ENCODE data around the gene FHIP1A. TPM values are rescaled to one million over a fixed set of nuclear protein-coding genes. Genes with fewer than 3 reads are reported as not detected.

Gene FHIP1A
- total and polyA plus RNA-seq, 4 donors = 0.29 to 5.3 (median 1.7) TPM

- Histone ChIP-seq H3K36me3 (ENCODE audit: control insufficient read depth, insufficient read depth, low read length) (no peaks in the 10 kb centered on the region), H3K4me3 (ENCODE audit: low read depth, low read length) (no peak overlapping the region), H3K4me1 (ENCODE audit: control insufficient read depth, insufficient read depth, low read length) (no peaks in the 10 kb centered on the region), H3K27ac (ENCODE audit: low read depth, low read length) (no peak overlapping the region), H3K27me3 (ENCODE audit: control insufficient read depth, insufficient read depth, low read length) (no peaks in the 10 kb centered on the region), H3K9me3 (ENCODE audit: control insufficient read depth, insufficient read depth, low read length) (no peaks in the 10 kb centered on the region)
- 40% methylated on average over 2 of the region's 5 CpGs for WGBS (ENCODE audit: insufficient coverage)
- no peak for DNase-seq (ENCODE audit: low read depth in 4 of 6, low spot score in 6 of 6)
These were observed 34.3 kb downstream of the FHIP1A start for GRCh38 chr4:151443247-151443646.

GRCh38 chr4:151443752-151444151 lies 34.8 kb downstream of the FHIP1A start:
- no CpG with 5 or more reads among the region's 6 CpGs for WGBS (ENCODE audit: insufficient coverage)
- H3K27ac ChIP-seq (ENCODE audit: low read depth, low read length) = no peak overlapping the region
- H3K36me3 ChIP-seq (ENCODE audit: control insufficient read depth, insufficient read depth, low read length) = no peaks in the 10 kb centered on the region
- H3K4me1 ChIP-seq (ENCODE audit: control insufficient read depth, insufficient read depth, low read length) = no peaks in the 10 kb centered on the region
- peak in 1 of 6 donors; percentile 26 for DNase-seq (ENCODE audit: low read depth in 4 of 6, low spot score in 6 of 6)
- H3K9me3 ChIP-seq (ENCODE audit: control insufficient read depth, insufficient read depth, low read length) = no peaks in the 10 kb centered on the region
- no peaks in the 10 kb centered on the region for H3K27me3 ChIP-seq (ENCODE audit: control insufficient read depth, insufficient read depth, low read length)
- no peak overlapping the region for H3K4me3 ChIP-seq (ENCODE audit: low read depth, low read length)

- WGBS (ENCODE audit: insufficient coverage) = no CpG with 5 or more reads among the region's 2 CpGs
- no peaks in the 10 kb centered on the region for H3K36me3 ChIP-seq (ENCODE audit: control insufficient read depth, insufficient read depth, low read length)
- H3K4me1 ChIP-seq (ENCODE audit: control insufficient read depth, insufficient read depth, low read length) = no peaks in the 10 kb centered on the region
- no peaks in the 10 kb centered on the region for H3K9me3 ChIP-seq (ENCODE audit: control insufficient read depth, insufficient read depth, low read length)
- no peaks in the 10 kb centered on the region for H3K27me3 ChIP-seq (ENCODE audit: control insufficient read depth, insufficient read depth, low read length)
- no peak overlapping the region for H3K27ac ChIP-seq (ENCODE audit: low read depth, low read length)
- no peak for DNase-seq (ENCODE audit: low read depth in 4 of 6, low spot score in 6 of 6)
- no peak overlapping the region for H3K4me3 ChIP-seq (ENCODE audit: low read depth, low read length)
These were observed 37.2 kb downstream of the FHIP1A start for GRCh38 chr4:151446208-151446607.

GRCh38 chr4:151454513-151454912 lies 45.5 kb downstream of the FHIP1A start:
- Histone ChIP-seq H3K4me1 (ENCODE audit: control insufficient read depth, insufficient read depth, low read length) (no peaks in the 10 kb centered on the region), H3K27ac (ENCODE audit: low read depth, low read length) (no peak overlapping the region), H3K4me3 (ENCODE audit: low read depth, low read length) (no peak overlapping the region), H3K36me3 (ENCODE audit: control insufficient read depth, insufficient read depth, low read length) (no peaks in the 10 kb centered on the region), H3K9me3 (ENCODE audit: control insufficient read depth, insufficient read depth, low read length) (no peaks in the 10 kb centered on the region), H3K27me3 (ENCODE audit: control insufficient read depth, insufficient read depth, low read length) (no peaks in the 10 kb centered on the region)
- no peak for DNase-seq (ENCODE audit: low read depth in 4 of 6, low spot score in 6 of 6)
- 96% methylated on average over 3 of the region's 5 CpGs for WGBS (ENCODE audit: insufficient coverage)

GRCh38 chr4:151455212-151455611 lies 46.2 kb downstream of the FHIP1A start:
- Histone ChIP-seq H3K27ac (ENCODE audit: low read depth, low read length) (no peak overlapping the region), H3K9me3 (ENCODE audit: control insufficient read depth, insufficient read depth, low read length) (no peaks in the 10 kb centered on the region), H3K27me3 (ENCODE audit: control insufficient read depth, insufficient read depth, low read length) (no peaks in the 10 kb centered on the region), H3K4me3 (ENCODE audit: low read depth, low read length) (no peak overlapping the region), H3K36me3 (ENCODE audit: control insufficient read depth, insufficient read depth, low read length) (no peaks in the 10 kb centered on the region), H3K4me1 (ENCODE audit: control insufficient read depth, insufficient read depth, low read length) (no peaks in the 10 kb centered on the region)
- 43% methylated on average over 1 of the region's 1 CpG for WGBS (ENCODE audit: insufficient coverage)
- DNase-seq (ENCODE audit: low read depth in 4 of 6, low spot score in 6 of 6) = no peak

GRCh38 chr4:151458148-151458547 lies 49.2 kb downstream of the FHIP1A start:
- WGBS (ENCODE audit: insufficient coverage) = 100% methylated on average over 1 of the region's 1 CpG
- H3K4me3 ChIP-seq (ENCODE audit: low read depth, low read length) = no peak overlapping the region
- no peaks in the 10 kb centered on the region for H3K27me3 ChIP-seq (ENCODE audit: control insufficient read depth, insufficient read depth, low read length)
- no peak overlapping the region for H3K27ac ChIP-seq (ENCODE audit: low read depth, low read length)
- no peaks in the 10 kb centered on the region for H3K36me3 ChIP-seq (ENCODE audit: control insufficient read depth, insufficient read depth, low read length)
- H3K4me1 ChIP-seq (ENCODE audit: control insufficient read depth, insufficient read depth, low read length) = no peaks in the 10 kb centered on the region
- H3K9me3 ChIP-seq (ENCODE audit: control insufficient read depth, insufficient read depth, low read length) = no peaks in the 10 kb centered on the region
- DNase-seq (ENCODE audit: low read depth in 4 of 6, low spot score in 6 of 6) = no peak

Other genes with a start within 250 kb of the FHIP1A start
- not detected for gene PRSS48, start 132.0 kb upstream of the FHIP1A start, total RNA-seq
- gene PRSS48, start 132.0 kb upstream of the FHIP1A start, polyA plus RNA-seq (ENCODE audit: insufficient read length in 2 of 2) = under 1 TPM in 1 of 2 donors, not detected in 1; 0.21 TPM
- 10 to 100 TPM; 40.6 to 62.1 TPM for gene SH3D19, start 83.6 kb upstream of the FHIP1A start, total RNA-seq
- 10 to 100 TPM; 40.3 to 41.3 TPM for gene SH3D19, start 83.6 kb upstream of the FHIP1A start, polyA plus RNA-seq (ENCODE audit: insufficient read length in 2 of 2)

Measured in spinal cord (tissue), 10 donors.